DND-41 (cell line): ENCODE measurements around the gene ALG2.

Experiments
- ATAC-seq: fragments of 200-7000 bp; cut with Tn5 transposase; 3 replicates; pipeline ENCODE4 v1.9.1; 2021; ENCODE audit warnings: low read depth; ENCODE audit not compliant: insufficient read depth
- DNase-seq: peaks from one replicate; pipeline ENCODE4 v3.0.0-alpha.2; 2020
- H2AFZ ChIP-seq: 2 replicates; pipeline ENCODE4 v1.6.0; 2012; ENCODE audit warnings: low read depth, low read length
- H3K27ac ChIP-seq: 2 replicates; pipeline ENCODE4 v1.5.1; 2012; ENCODE audit warnings: low read length, inconsistent platforms
- H3K27me3 ChIP-seq: fragments of 200-600 bp; sonication (generic); 2 replicates; pipeline ENCODE4 v1.6.0; 2012; ENCODE audit warnings: low read length, mild to moderate bottlenecking, inconsistent platforms; ENCODE audit not compliant: insufficient read depth, poor library complexity
- H3K36me3 ChIP-seq: 2 replicates; pipeline ENCODE4 v1.5.1; 2012; ENCODE audit warnings: low read length, inconsistent platforms; ENCODE audit not compliant: insufficient read depth
- H3K4me1 ChIP-seq: 2 replicates; pipeline ENCODE4 v1.5.1; 2012; ENCODE audit warnings: mild to moderate bottlenecking, low read length; ENCODE audit not compliant: insufficient read depth
- H3K4me2 ChIP-seq: 2 replicates; pipeline ENCODE4 v1.6.0; 2012; ENCODE audit warnings: mild to moderate bottlenecking, moderate library complexity, low read length, inconsistent platforms; ENCODE audit not compliant: insufficient read depth
- H3K4me3 ChIP-seq, 2 experiments: fragments of 200-600 bp in 1 of 2; shearing (Covaris generic) in 1 of 2; 2 replicates each; pipeline ENCODE4 v1.5.1; 2012 to 2016; ENCODE audit warnings: inconsistent platforms in 2 of 2, low read length in 2 of 2, mild to moderate bottlenecking in 2 of 2, low read depth in 1 of 2, moderate library complexity in 1 of 2
- H3K79me2 ChIP-seq: 2 replicates; pipeline ENCODE4 v1.6.0; 2012; ENCODE audit warnings: low read length, inconsistent platforms; ENCODE audit not compliant: insufficient read depth
- H3K9ac ChIP-seq: 2 replicates; pipeline ENCODE4 v1.6.0; 2012; ENCODE audit warnings: low read depth, mild to moderate bottlenecking, inconsistent platforms, low read length, moderate library complexity
- H3K9me3 ChIP-seq: 2 replicates; pipeline ENCODE4 v1.5.1; 2012; ENCODE audit warnings: low read length, moderate library complexity, mild to moderate bottlenecking, inconsistent platforms; ENCODE audit not compliant: insufficient read depth, severe bottlenecking
- H4K20me1 ChIP-seq: 2 replicates; pipeline ENCODE4 v1.6.0; 2012; ENCODE audit warnings: low read length; ENCODE audit not compliant: insufficient read depth
- EZH2 ChIP-seq: IDR thresholded peaks from 3 replicates; pipeline ENCODE4 v1.6.1; 2012; ENCODE audit warnings: borderline replicate concordance, low read depth, mild to moderate bottlenecking, moderate library complexity, low read length, inconsistent platforms; ENCODE audit not compliant: severe bottlenecking
- TF ChIP-seq, protein P1 (sequence below): IDR thresholded peaks from 2 replicates; pipeline ENCODE4 v1.5.1; 2012; ENCODE audit warnings: borderline replicate concordance, low read length, moderate library complexity, mild to moderate bottlenecking; ENCODE audit not compliant: poor library complexity, severe bottlenecking; ENCODE audit errors: extremely low read depth

ALG2 gene

DNA sequence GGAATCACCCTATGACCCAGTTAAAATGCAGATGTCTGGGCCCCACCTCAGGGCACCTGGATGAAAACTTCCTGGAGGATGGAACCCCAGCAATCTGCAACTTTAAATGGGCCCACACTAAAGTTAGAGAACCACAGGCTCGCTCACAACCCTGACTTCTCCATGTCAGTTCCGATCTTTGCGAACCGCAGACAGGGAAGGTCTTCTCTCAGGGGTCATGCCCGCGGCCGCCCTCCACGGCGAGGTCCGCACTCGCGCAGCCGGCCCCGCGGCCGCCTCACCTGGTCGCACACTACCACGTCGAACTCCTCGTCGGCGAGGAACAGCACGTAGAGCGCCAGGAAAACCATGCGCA is 499 bp downstream of the ALG2 start:
- H3K9ac ChIP-seq: peak overlapping the region; percentile 95
- H3K27ac ChIP-seq: peak overlapping the region; percentile 97
- ATAC-seq (no peak; the same call in 2 of the 3 replicates), DNase-seq (no peak)
- H3K4me3 ChIP-seq: peak overlapping the region; percentile 99; a peak in 3 of 4 replicates
- H2AFZ ChIP-seq: peak overlapping the region; percentile 97
- no peaks in the 10 kb centered on the region for H3K9me3 ChIP-seq
- H3K79me2 ChIP-seq: peaks cover 81% of the 10 kb centered on the region
- H3K27me3 ChIP-seq: no peaks in the 10 kb centered on the region
- peaks cover 39% of the 10 kb centered on the region for H3K36me3 ChIP-seq
- peaks cover 41% of the 10 kb centered on the region for H3K4me1 ChIP-seq
- TF ChIP-seq, protein P1, sequence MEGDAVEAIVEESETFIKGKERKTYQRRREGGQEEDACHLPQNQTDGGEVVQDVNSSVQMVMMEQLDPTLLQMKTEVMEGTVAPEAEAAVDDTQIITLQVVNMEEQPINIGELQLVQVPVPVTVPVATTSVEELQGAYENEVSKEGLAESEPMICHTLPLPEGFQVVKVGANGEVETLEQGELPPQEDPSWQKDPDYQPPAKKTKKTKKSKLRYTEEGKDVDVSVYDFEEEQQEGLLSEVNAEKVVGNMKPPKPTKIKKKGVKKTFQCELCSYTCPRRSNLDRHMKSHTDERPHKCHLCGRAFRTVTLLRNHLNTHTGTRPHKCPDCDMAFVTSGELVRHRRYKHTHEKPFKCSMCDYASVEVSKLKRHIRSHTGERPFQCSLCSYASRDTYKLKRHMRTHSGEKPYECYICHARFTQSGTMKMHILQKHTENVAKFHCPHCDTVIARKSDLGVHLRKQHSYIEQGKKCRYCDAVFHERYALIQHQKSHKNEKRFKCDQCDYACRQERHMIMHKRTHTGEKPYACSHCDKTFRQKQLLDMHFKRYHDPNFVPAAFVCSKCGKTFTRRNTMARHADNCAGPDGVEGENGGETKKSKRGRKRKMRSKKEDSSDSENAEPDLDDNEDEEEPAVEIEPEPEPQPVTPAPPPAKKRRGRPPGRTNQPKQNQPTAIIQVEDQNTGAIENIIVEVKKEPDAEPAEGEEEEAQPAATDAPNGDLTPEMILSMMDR: no peak
- no peak for TF ChIP-seq EZH2
- peaks cover 37% of the 10 kb centered on the region; the same call in 1 of the 2 replicates for H4K20me1 ChIP-seq
- peak overlapping the region; percentile 78 for H3K4me2 ChIP-seq

DNA sequence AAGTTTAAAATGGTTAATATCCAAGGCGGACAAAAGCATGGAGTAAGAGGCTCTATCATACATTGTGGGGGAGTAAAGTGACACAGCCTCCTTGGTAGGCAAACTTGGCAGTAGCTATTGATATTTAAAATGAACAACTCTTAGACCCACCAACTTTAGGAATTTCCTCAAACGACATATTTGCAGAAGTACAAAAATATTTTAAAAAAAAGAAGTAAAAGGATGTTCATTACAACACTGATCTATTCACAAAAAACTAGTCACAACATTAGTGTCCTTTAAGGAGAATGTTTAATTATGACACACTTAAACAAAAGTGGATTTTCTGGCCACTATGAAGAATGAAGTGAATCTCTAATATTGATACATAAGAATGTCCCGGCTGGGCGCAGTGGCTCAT is 1.7 kb downstream of the ALG2 start:
- Histone ChIP-seq H3K4me3 (0 out of 4 replicates have a peak overlapping the region, but pooled peaks of 1 of the 2 experiments have one; percentile 99), H3K27ac (no peak overlapping the region), H3K9ac (no peak overlapping the region), H3K27me3 (no peaks in the 10 kb centered on the region), H3K36me3 (peaks cover 28% of the 10 kb centered on the region), H3K4me2 (peak overlapping the region; percentile 78), H3K9me3 (no peaks in the 10 kb centered on the region), H3K4me1 (peaks cover 41% of the 10 kb centered on the region), H2AFZ (no peak overlapping the region), H4K20me1 (peaks cover 40% of the 10 kb centered on the region; the same call in 1 of the 2 replicates), H3K79me2 (peaks cover 69% of the 10 kb centered on the region)
- no peak for TF ChIP-seq EZH2
- TF ChIP-seq, protein P1: no peak
- no peak for ATAC-seq
- no peak for DNase-seq

DNA sequence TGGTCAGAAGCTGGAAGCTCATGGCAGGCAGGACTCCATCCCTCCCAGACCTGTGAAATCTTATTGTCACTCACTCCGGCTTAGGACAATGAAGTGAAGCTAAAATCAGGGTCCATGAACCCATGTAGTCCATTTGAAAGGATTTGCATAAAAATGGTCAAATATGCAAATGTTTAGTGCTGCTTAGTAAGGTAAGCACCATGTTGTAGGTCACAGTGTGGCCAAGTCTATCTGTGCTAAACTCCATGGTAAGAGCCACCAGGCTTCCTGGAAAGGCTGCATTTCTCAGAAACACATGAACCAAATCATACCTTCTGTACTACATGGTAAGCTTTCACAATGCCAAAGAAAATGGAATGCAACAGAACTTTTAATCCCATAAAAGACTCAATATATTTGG is 5.7 kb downstream of the ALG2 start:
- Histone ChIP-seq H3K9ac (no peak overlapping the region), H3K4me2 (no peak overlapping the region), H3K79me2 (peaks cover 30% of the 10 kb centered on the region), H3K27ac (no peak overlapping the region), H3K27me3 (no peaks in the 10 kb centered on the region), H3K36me3 (peaks cover 14% of the 10 kb centered on the region), H3K4me1 (peaks cover 18% of the 10 kb centered on the region), H3K4me3 (no peak overlapping the region), H4K20me1 (peaks cover 27% of the 10 kb centered on the region; the same call in 1 of the 2 replicates), H3K9me3 (peaks cover 2% of the 10 kb centered on the region), H2AFZ (no peak overlapping the region)
- ATAC-seq (no peak), DNase-seq (no peak)
- TF ChIP-seq, protein P1: no peak
- no peak for TF ChIP-seq EZH2
